GM21576 (cell line): Measurements from ENCODE around the gene PHF20.
"Not testable (repeated sequence)": the region's sequence is repeated elsewhere in the genome, so short reads cannot be mapped to it uniquely, and the experiment has no call there.

ENCODE experiments used
- ATAC-seq: cut with Tn5 transposase; IDR thresholded peaks from one replicate; pipeline ENCODE4 v1.9.1; 2021; ENCODE audit warnings: mild to moderate bottlenecking, moderate library complexity; ENCODE audit not compliant: unreplicated experiment

PHF20 gene

GRCh38 chr20:35773154-35773751 lies 1.4 kb downstream of the PHF20 start:
- ATAC-seq = no peak

DNA sequence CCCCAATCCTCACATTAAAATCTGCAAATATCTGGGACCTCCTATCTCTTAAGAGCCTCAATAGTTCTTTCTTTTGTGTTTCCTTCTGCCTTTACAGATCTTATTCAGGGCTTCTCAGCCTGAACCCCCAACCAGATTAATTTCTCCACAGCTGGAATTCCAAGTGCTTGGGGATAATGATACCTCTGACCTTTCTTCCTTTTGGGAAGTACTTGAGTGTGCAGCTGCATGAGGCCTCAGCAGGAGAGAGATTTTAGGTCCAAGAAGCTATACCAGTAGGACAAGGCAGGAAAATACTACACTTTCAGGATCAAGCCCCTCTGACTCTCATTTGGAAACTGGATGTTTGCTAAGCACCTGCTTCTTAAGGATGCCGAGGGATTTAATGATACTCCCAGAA lies 2.6 kb downstream of the PHF20 start:
- ATAC-seq = no peak

DNA sequence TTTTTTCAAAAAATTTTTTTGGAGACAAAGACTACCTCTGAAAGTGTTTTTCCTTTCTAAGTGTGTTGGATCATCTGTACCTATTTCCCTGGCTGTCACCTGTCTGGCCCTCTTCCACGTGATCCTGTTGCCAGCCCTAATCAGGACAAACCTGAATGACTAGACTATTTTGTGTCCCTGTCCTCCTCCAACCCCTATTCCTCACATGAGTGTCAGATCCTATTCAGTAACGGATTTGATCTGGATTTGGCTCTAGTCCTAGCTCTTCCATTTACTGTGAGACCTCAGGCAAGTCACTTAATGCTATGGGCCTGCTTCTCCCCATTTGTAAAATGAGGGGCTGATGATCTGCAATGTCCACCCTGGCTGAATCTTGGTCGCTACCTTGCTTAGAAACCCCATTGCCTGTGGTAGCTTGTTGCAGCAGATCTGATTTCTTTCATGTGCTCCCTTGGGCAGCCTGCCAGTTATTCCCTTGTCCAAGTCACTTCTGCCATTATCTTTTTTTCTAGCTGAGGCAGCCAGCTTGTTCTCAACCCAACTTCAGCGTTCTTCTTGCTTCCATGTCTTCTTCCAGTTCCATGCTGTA lies 4.8 kb downstream of the PHF20 start:
- no peak for ATAC-seq

GRCh38 chr20:35783811-35784210 lies 12.0 kb downstream of the PHF20 start:
- not testable (repeated sequence) for ATAC-seq

GRCh38 chr20:35785541-35785940 lies 13.7 kb downstream of the PHF20 start:
- ATAC-seq = not testable (repeated sequence)

- no peak for ATAC-seq
These were observed 17.0 kb downstream of the PHF20 start for GRCh38 chr20:35788796-35789195.

GRCh38 chr20:35791097-35791496 lies 19.3 kb downstream of the PHF20 start:
- ATAC-seq = no peak

DNA sequence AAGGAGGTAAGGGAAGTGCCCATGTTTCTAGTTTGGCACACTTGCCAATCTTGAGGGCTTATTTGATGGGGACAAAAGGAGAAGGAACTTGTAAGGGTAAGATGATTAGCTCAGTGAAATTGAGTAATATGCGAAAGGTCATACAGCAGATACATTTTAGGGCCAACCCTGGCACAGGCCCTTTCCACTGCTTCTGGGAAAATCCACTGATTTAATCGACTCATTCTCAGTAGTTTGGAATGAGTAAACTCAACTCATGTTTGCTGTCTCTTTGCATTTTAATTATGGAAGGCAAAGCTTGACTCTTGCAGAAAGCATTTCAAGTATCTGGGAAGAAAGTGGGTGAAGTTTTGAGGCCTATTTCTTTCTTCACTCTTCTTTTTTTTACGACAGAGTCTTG lies 20.0 kb downstream of the PHF20 start:
- no peak for ATAC-seq

- no peak for ATAC-seq
These were observed 20.9 kb downstream of the PHF20 start for GRCh38 chr20:35792740-35793139.

DNA sequence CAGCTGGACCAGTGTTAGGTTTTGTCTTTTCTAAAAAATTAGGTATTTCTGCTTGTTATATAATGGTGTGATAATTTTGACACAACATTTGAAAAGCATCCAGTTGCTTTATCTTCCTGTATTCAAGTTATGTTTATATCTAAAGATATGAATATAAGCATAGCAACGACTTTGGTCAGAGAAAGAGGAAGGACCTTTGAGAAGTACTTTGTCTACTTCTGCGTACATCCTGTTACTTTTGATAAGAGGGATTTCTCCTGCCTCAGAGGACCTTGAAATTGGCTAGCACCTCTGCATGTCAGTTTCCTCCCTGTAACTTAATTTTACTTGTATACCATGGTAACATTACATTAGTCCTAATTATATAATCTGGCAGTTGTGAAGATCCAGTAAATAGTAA lies 24.8 kb downstream of the PHF20 start:
- no peak for ATAC-seq

DNA sequence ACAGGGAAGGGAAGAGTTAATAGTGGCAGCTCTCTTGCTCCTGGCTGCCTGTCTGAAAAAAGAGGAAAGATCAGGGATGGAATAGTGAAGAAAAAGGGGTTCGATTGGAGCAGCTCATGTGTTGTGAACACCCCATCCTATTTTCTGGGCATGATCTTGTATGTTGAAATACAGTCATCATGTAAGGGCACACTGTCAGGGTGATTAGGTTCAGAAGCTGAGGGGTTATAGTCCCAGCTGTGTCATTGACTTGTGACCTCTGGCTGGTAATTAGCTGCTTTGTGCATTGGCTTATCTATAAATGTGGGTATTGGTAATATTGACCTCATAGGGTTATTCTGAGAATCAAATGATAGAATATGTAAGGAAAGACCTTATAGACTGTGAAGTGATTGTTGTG lies 30.1 kb downstream of the PHF20 start:
- no peak for ATAC-seq

DNA sequence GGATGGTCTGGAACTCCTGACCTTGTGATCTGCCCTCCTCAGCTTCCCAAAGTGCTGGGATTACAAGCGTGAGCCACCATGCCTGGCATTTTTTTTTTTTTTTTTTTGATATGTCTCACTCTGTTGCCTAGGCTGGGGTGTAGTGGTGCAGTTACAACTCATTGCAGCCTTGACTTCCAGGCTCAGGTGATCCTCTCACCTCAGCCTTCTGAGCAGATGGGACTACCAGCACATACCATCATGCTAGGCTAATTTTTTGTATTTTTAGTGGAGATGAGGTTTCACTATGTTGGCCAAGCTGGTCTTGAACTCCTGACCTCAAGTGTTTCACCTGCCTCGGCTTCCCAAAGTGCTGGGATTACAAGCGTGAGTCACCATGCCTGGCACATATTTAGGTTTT lies 34.3 kb downstream of the PHF20 start:
- ATAC-seq = no peak

DNA sequence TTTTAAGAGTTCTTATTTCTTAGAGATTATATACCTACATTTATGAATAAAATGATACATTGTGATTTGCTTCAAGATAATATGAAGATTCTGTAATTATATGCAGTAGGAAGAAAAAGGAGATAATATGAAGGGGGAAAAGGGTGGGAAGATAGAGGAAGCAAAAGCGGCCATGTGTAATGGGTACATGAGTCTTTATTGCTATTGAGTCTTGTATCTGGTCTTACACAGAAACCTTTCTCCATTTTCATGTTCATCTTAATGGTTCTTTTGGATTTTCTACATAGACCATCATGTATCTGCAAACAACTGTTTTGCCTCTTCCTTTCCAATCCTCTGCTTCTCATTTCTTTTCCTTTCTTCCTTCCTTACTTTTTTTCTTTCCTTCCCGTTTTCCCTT lies 36.1 kb downstream of the PHF20 start:
- no peak for ATAC-seq

- no peak for ATAC-seq
These were observed 48.9 kb downstream of the PHF20 start for GRCh38 chr20:35820715-35821114.

DNA sequence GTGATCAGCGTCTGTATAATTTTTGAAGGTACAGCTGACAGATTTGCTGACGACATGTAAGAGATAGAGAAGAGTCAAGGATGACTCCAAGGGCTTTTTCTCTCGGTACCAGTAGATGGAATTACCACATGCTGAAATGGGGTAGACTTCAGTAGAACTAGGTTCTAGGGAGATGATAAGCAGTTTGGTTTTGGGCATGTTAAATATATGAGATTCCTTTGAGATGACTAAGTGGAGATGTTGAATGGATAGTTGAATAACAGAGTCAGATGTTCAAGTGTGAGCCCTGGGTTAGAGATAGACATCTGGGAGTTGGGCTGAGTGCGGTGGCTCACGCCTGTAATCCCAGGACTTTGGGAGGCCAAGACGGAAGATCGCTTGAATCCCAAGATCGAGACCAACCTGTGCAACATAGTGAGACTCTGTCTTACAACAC lies 50.0 kb downstream of the PHF20 start:
- ATAC-seq = no peak

GRCh38 chr20:35823147-35823546 lies 51.3 kb downstream of the PHF20 start:
- ATAC-seq = no peak

DNA sequence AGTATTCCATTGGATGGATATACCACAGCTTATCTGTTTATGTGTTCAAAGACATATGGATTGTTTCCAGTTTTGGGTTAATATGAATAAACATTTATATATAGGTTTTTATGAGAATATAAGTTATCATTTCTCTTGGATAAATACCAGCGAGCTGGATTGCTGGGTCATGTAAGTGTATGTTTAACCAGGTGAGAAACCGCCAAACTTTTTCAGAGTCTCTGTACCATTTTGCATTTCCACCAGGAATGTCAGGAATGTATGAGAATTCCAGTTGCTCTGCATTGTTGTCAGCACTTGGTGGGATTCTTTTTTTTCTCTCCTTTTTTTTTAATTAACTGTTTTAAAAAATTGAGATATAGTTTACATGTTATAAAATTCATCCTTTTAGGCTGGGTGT lies 52.1 kb downstream of the PHF20 start:
- no peak for ATAC-seq

DNA sequence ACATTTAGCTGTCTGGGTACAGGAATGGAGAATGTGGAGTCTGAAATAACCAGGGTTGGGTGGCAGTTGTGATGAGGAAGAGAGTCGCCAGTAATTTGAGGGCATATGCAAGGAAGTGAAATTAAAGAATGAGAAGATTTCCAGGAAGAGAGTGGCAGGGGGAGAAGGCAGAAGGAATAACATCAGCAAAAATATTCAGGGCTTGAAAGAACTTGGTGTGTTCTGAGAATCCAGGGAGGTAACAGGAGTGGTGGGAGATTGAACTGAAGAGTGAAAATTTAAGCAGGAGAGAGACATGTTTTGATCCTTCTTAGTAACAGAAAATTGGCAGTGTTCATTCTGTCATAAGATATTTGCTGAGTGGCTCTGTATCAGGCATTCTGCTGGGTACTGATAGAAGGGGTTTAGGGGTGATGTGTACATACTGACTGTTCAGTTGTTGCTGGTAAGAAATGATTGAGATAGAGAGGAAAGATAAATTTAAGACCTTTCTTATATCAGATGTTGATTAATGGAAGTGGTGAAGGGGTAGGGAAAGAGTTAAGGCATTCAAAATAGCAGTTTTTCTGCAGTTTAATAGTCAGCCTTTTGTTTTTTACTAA lies 54.7 kb downstream of the PHF20 start:
- no peak for ATAC-seq

DNA sequence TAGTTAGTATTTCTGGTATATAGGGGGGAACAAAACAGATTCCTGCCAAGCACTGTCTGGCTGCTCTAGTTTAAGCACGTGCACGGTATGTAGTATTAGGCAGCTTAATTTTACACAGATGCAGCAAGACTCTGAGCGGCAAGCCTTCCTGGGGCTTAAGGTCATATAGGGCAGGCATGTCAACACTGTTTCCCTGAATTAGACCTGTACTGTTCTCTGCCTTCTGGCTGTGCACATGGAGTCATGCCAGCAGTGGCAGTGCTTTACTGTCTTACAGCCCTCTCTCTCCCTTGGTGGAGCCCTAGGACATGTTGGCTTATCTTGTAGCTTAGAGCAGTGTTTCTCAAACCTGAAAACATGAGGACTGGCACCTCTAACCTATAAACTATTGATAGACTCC lies 56.6 kb downstream of the PHF20 start:
- ATAC-seq = no peak

DNA sequence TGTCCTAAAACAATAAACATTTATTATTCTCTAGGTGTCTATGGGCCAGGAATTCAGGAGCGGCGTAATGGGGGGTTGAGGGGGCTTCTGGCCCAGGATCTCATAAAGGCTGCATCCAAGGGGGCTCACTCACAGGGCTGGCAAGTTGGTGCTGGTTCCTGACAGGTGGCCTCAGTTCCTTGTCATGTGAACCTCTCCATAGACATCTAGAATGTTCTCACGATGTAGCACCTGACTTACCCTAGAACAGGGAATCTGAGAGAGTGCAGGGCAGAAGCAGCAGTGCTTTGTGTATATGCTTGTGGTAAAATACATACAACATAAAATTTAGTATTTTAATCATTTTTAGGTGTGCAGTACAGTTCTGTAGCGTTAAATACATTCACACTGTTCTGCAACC lies 57.1 kb downstream of the PHF20 start:
- no peak for ATAC-seq

- ATAC-seq = no peak
These were observed 58.4 kb downstream of the PHF20 start for GRCh38 chr20:35830264-35830663.

DNA sequence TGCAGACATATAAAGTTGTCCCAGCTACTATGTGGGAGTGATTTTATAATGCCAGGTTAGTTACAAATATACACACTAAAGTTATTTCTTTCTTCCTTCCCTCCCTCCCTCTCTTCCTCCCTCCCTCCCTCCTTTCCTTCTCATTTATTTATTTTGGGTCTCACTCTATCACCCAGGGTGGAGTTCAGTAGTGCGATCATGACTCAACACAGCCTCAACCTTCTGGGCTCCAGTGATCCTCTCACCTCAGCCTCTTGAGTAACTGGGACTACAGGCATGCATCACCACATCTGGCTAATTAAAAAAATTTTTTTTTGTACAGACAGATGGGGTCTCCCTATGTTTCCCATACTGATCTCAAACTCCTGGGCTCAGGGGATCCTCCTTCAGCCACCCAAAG lies 59.2 kb downstream of the PHF20 start:
- no peak for ATAC-seq

DNA sequence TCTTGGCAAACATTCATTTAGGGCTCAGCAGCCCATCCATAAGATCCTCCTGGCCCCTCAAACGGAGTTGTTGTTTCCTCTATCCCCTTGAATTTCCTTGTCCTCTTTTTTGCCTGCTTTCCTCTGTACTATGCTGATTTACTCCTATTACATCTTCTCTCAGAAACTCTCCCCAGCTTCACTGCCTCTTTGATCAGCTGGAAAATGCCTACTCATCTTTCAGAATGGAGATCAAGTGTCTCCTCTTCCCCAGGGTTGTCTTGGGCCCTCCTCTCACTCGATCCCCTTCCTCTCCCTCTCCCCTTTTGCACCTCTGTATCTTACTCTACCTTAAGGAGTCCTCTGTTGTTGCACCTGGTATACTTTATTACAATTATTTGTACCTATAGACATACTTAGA lies 60.2 kb downstream of the PHF20 start:
- ATAC-seq = no peak
